ENCODE results near the gene MS4A18. TPM values are rescaled to one million over a fixed set of nuclear protein-coding genes. Genes with fewer than 3 reads are reported as not detected.

Gene MS4A18
- total and polyA plus RNA-seq, 10 of the 15 experiments (the other 5 are each of a cell fraction or from before 2014, with no cell fraction given), result not detected

DNA sequence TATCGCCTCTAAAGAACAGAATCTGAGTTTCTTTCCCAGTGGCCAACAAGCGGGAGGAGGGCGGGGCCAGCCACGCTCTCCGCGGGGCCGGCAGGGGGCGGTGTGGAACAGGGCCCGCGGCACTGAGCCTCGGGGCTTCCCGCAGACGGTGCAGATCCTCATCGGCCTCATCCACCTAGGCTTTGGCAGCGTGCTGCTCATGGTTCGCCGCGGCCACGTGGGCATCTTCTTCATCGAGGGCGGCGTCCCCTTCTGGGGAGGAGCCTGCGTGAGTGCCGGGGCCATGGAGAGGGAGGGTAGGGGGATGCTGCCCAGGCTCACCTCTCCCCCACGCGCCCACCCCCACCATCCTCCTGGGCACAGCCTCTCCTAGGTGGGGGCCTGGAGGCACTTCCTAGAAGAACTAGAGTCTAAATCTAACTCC, 42.9 kb downstream of the MS4A18 start:
- RAD21 ChIA-PET (ENCODE audit: unreplicated experiment), result interaction anchor here (7.4 kb wide), 1 partner anchor 7 kb away, joined by 119 read pairs; no protein-coding TSS in a partner anchor
- no TSS peak for BruUV-seq (replicated peaks)
- Histone ChIP-seq H3K4me2 (ENCODE audit: control insufficient read depth, insufficient read depth) (no peak overlapping the region), H2AFZ (ENCODE audit: control insufficient read depth, low read depth, low read length) (no peak overlapping the region), H3K9ac (ENCODE audit: control insufficient read depth, insufficient read depth, low read length) (no peak overlapping the region), H3K27ac (ENCODE audit: control insufficient read depth, insufficient read depth) (no peak overlapping the region), H3K9me3 (replicated peaks; ENCODE audit: control insufficient read depth, insufficient read depth, low read length) (peaks cover 1% of the 10 kb centered on the region; the same call in 2 of the 3 replicates), H3K4me3 (no peak overlapping the region), H4K20me1 (ENCODE audit: control insufficient read depth, insufficient read depth) (no peaks in the 10 kb centered on the region; the same call in 1 of the 2 replicates), H3K27me3 (replicated peaks in 1 of 2; ENCODE audit: control insufficient read depth in 2 of 2, insufficient read depth in 2 of 2, low read length in 1 of 2) (no peaks in the 10 kb centered on the region), H3K4me1 (ENCODE audit: control insufficient read depth, insufficient read depth, low read length) (peaks cover 46% of the 10 kb centered on the region), H3K36me3 (ENCODE audit: control insufficient read depth in 2 of 2, insufficient read depth in 2 of 2, low read length in 1 of 2) (no peaks in the 10 kb centered on the region), H3K79me2 (ENCODE audit: control insufficient read depth, insufficient read depth, low read length) (no peaks in the 10 kb centered on the region)
- ATAC-seq (no peak), DNase-seq (ENCODE audit: low read depth, low spot score) (no peak), FAIRE-seq (no peak)
- intact Hi-C loops (cut with micrococcal nuclease; ENCODE audit: unreplicated experiment), result loop anchor here (10.0 kb wide), 3 partner anchors 397 to 573 kb away; partner anchors contain the start of gene VPS37C
- in situ Hi-C loops (cut with MboI), result loop anchor here (10.0 to 25.0 kb wide), 2 partner anchors 403 to 1580 kb away; no protein-coding TSS in a partner anchor
- CTCF ChIA-PET, result interaction anchor here (1.2 to 7.3 kb wide), 3 partner anchors 11 to 67 kb away, joined by 3 to 184 read pairs (median 84); partner anchors contain the start of gene MS4A8
- 63% methylated on average over 26 of the region's 26 CpGs for WGBS (ENCODE audit: insufficient coverage, insufficient replicate concordance, low lambda C conversion rate, missing lambda C conversion rate)
- SMC1A ChIA-PET (ENCODE audit: uncharacterized antibody, unreplicated experiment), result interaction anchor here (7.8 kb wide), 1 partner anchor 9 kb away, joined by 143 read pairs; no protein-coding TSS in a partner anchor
- TF ChIP-seq TARDBP (IDR thresholded peaks at IDR 0.05; ENCODE audit: borderline replicate concordance), result no peak
- TF ChIP-seq, protein P1, sequence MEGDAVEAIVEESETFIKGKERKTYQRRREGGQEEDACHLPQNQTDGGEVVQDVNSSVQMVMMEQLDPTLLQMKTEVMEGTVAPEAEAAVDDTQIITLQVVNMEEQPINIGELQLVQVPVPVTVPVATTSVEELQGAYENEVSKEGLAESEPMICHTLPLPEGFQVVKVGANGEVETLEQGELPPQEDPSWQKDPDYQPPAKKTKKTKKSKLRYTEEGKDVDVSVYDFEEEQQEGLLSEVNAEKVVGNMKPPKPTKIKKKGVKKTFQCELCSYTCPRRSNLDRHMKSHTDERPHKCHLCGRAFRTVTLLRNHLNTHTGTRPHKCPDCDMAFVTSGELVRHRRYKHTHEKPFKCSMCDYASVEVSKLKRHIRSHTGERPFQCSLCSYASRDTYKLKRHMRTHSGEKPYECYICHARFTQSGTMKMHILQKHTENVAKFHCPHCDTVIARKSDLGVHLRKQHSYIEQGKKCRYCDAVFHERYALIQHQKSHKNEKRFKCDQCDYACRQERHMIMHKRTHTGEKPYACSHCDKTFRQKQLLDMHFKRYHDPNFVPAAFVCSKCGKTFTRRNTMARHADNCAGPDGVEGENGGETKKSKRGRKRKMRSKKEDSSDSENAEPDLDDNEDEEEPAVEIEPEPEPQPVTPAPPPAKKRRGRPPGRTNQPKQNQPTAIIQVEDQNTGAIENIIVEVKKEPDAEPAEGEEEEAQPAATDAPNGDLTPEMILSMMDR (IDR thresholded peaks at IDR 0.05 in 2 of 3, conservative IDR thresholded peaks at IDR 0.05 in 1 of 3; ENCODE audit: control insufficient read depth in 2 of 3, extremely low read depth in 1 of 3, insufficient read depth in 1 of 3, low read depth in 3 of 3, low read length in 3 of 3), result peak; percentile 32 to 56 (median 34); a peak in 4 of 6 replicates
- TF ChIP-seq RAD21 (IDR thresholded peaks at IDR 0.05; ENCODE audit: insufficient read depth, low read depth, low read length), result peak; percentile 31; the same call in 1 of the 2 replicates
- POLR2A ChIA-PET, result no interaction called here

DNA sequence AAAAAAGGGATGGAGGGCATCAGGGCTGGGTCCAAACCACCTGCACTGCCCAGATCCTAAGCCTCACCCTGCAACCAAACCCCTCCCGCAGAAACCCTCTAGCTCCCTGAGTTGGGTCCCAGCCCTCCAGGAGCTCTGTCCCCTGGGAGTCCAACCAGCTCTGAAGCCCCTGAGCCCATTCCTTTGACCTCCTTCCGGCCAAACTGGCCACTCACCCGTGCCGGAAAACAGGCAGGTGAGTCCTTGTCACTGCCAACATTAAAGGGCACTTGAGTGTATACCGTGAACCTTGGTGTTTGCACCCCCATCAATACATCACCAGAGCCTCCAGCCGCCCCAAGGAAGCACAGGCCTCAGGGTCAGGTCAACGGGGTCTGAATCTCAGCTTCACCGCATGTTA, 43.7 kb downstream of the MS4A18 start:
- H3K4me1 ChIP-seq (ENCODE audit: control insufficient read depth, insufficient read depth, low read length), result peaks cover 38% of the 10 kb centered on the region
- intact Hi-C loops (cut with micrococcal nuclease; ENCODE audit: unreplicated experiment), result loop anchor here (10.0 kb wide), 3 partner anchors 397 to 573 kb away; partner anchors contain the start of gene VPS37C
- no peaks in the 10 kb centered on the region for H3K36me3 ChIP-seq (ENCODE audit: control insufficient read depth in 2 of 2, insufficient read depth in 2 of 2, low read length in 1 of 2)
- H2AFZ ChIP-seq (ENCODE audit: control insufficient read depth, low read depth, low read length), result no peak overlapping the region; the same call in 1 of the 2 replicates
- no peaks in the 10 kb centered on the region for H3K27me3 ChIP-seq (replicated peaks in 1 of 2; ENCODE audit: control insufficient read depth in 2 of 2, insufficient read depth in 2 of 2, low read length in 1 of 2)
- no peak for DNase-seq (ENCODE audit: low read depth, low spot score)
- ChIA-PET POLR2A (no interaction called here), CTCF (interaction anchor here (0.7 to 7.3 kb wide), 2 partner anchors 10 to 119 kb away, joined by 3 to 184 read pairs; no protein-coding TSS in a partner anchor), SMC1A (ENCODE audit: uncharacterized antibody, unreplicated experiment) (no interaction called here), RAD21 (ENCODE audit: unreplicated experiment) (no interaction called here)
- no peak overlapping the region for H3K27ac ChIP-seq (ENCODE audit: control insufficient read depth, insufficient read depth)
- 88% methylated on average over 8 of the region's 8 CpGs for WGBS (ENCODE audit: insufficient coverage, insufficient replicate concordance, low lambda C conversion rate, missing lambda C conversion rate)
- ATAC-seq, result no peak
- FAIRE-seq, result no peak
- no peaks in the 10 kb centered on the region for H3K79me2 ChIP-seq (ENCODE audit: control insufficient read depth, insufficient read depth, low read length)
- BruUV-seq (replicated peaks), result no TSS peak
- H3K9ac ChIP-seq (ENCODE audit: control insufficient read depth, insufficient read depth, low read length), result no peak overlapping the region
- in situ Hi-C loops (cut with MboI), result loop anchor here (10.0 to 25.0 kb wide), 2 partner anchors 403 to 1581 kb away; no protein-coding TSS in a partner anchor
- no peak overlapping the region for H3K4me3 ChIP-seq
- H4K20me1 ChIP-seq (ENCODE audit: control insufficient read depth, insufficient read depth), result no peaks in the 10 kb centered on the region; the same call in 1 of the 2 replicates
- H3K4me2 ChIP-seq (ENCODE audit: control insufficient read depth, insufficient read depth), result no peak overlapping the region
- H3K9me3 ChIP-seq (replicated peaks; ENCODE audit: control insufficient read depth, insufficient read depth, low read length), result peaks cover 1% of the 10 kb centered on the region; the same call in 2 of the 3 replicates
- TF ChIP-seq RFX5 (IDR thresholded peaks at IDR 0.05; ENCODE audit: low read depth, low read length) (no peak), HDAC6 (IDR thresholded peaks at IDR 0.05; ENCODE audit: unreplicated experiment) (no peak), NFIC (IDR thresholded peaks at IDR 0.05; ENCODE audit: low read depth, low read length) (no peak), MEF2A (IDR thresholded peaks at IDR 0.05; ENCODE audit: insufficient read depth, low read depth, low read length) (no peak), IKZF1 (conservative IDR thresholded peaks at IDR 0.05) (no peak), ATF7 (IDR thresholded peaks at IDR 0.05; ENCODE audit: low read depth) (no peak)
- TF ChIP-seq, protein P2, sequence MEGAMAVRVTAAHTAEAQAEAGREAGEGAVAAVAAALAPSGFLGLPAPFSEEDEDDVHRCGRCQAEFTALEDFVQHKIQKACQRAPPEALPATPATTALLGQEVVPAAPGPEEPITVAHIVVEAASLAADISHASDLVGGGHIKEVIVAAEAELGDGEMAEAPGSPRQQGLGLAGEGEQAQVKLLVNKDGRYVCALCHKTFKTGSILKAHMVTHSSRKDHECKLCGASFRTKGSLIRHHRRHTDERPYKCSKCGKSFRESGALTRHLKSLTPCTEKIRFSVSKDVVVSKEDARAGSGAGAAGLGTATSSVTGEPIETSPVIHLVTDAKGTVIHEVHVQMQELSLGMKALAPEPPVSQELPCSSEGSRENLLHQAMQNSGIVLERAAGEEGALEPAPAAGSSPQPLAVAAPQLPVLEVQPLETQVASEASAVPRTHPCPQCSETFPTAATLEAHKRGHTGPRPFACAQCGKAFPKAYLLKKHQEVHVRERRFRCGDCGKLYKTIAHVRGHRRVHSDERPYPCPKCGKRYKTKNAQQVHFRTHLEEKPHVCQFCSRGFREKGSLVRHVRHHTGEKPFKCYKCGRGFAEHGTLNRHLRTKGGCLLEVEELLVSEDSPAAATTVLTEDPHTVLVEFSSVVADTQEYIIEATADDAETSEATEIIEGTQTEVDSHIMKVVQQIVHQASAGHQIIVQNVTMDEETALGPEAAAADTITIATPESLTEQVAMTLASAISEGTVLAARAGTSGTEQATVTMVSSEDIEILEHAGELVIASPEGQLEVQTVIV (IDR thresholded peaks at IDR 0.05; ENCODE audit: borderline replicate concordance, partially characterized antibody), result no peak
